MV-4-11 (cell line): ENCODE measurements around the gene RAB11A.
A peak's percentile ranks its signal among the peaks of the same experiment; 100 is the strongest.

ENCODE experiments used
- DNase-seq: peaks from one replicate; lab custom pipeline; 2025; lab: John Stamatoyannopoulos, UW

RAB11A gene

GRCh38 chr15:65869126-65869953 lies at the start of gene RAB11A:
RAB11A (plus strand) TSS chr15:65869491; CDS start chr15:65869586, 95 bp downstream.
- peak; percentile 97 for DNase-seq

GRCh38 chr15:65819563-65819960 lies 49.7 kb upstream of the RAB11A start:
- peak; percentile 33 for DNase-seq

GRCh38 chr15:65821070-65821469 lies 48.2 kb upstream of the RAB11A start:
- DNase-seq = no peak

GRCh38 chr15:65822316-65822715 lies 47.0 kb upstream of the RAB11A start:
- no peak for DNase-seq

GRCh38 chr15:65824031-65824743 lies 45.1 kb upstream of the RAB11A start:
- peak; percentile 49 for DNase-seq

- no peak for DNase-seq
These were observed 44.2 kb upstream of the RAB11A start for GRCh38 chr15:65824941-65825544.

- DNase-seq = no peak
These were observed 42.2 kb upstream of the RAB11A start for GRCh38 chr15:65827065-65827464.

GRCh38 chr15:65828585-65828984 lies 40.7 kb upstream of the RAB11A start:
- no peak for DNase-seq

GRCh38 chr15:65829130-65829764 lies 40.0 kb upstream of the RAB11A start:
- no peak for DNase-seq

- peak; percentile 91 for DNase-seq
These were observed 36.5 kb upstream of the RAB11A start for GRCh38 chr15:65832549-65833364.

GRCh38 chr15:65833501-65834205 lies 35.6 kb upstream of the RAB11A start:
- no peak for DNase-seq

- no peak for DNase-seq
These were observed 34.5 kb upstream of the RAB11A start for GRCh38 chr15:65834603-65835282.

GRCh38 chr15:65835447-65835846 lies 33.8 kb upstream of the RAB11A start:
- peak; percentile 40 for DNase-seq

GRCh38 chr15:65836665-65837064 lies 32.6 kb upstream of the RAB11A start:
- no peak for DNase-seq

- DNase-seq = peak; percentile 67
These were observed 31.7 kb upstream of the RAB11A start for GRCh38 chr15:65837301-65838294.

- DNase-seq = no peak
These were observed 29.9 kb upstream of the RAB11A start for GRCh38 chr15:65839354-65839901.

GRCh38 chr15:65839985-65840384 lies 29.3 kb upstream of the RAB11A start:
- no peak for DNase-seq

- peak; percentile 62 for DNase-seq
These were observed 28.0 kb upstream of the RAB11A start for GRCh38 chr15:65841121-65841930.
